H9 (cell line): ENCODE measurements around the gene SETD7. TPM values are rescaled to one million over a fixed set of nuclear protein-coding genes. Genes with fewer than 3 reads are reported as not detected.

Experiments used
- DNase-seq: peaks from one replicate; pipeline ENCODE4 v3.0.0-alpha.2; 2017
- H2AFZ ChIP-seq: one replicate; pipeline ENCODE4 v1.6.1; 2013; ENCODE audit warnings: mild to moderate bottlenecking, low read length, control low read depth, moderate library complexity
- H2AK5ac ChIP-seq: 2 replicates; pipeline ENCODE4 v1.6.1; 2013; ENCODE audit warnings: low read length, control low read depth, mixed read lengths; ENCODE audit not compliant: insufficient read length
- H2BK120ac ChIP-seq: one replicate; pipeline ENCODE4 v1.6.1; 2013; ENCODE audit warnings: low read depth, mild to moderate bottlenecking, low read length, control low read depth, inconsistent platforms; ENCODE audit not compliant: poor library complexity, severe bottlenecking
- H2BK12ac ChIP-seq: 2 replicates; pipeline ENCODE4 v1.6.1; 2013; ENCODE audit warnings: low read length, control low read depth, mixed read lengths, low read depth; ENCODE audit not compliant: insufficient read length
- H2BK15ac ChIP-seq: 2 replicates; pipeline ENCODE4 v1.6.1; 2013; ENCODE audit warnings: low read depth, low read length, control low read depth
- H2BK20ac ChIP-seq: one replicate; pipeline ENCODE4 v1.6.1; 2013; ENCODE audit warnings: low read depth, mild to moderate bottlenecking, low read length, control low read depth, inconsistent platforms; ENCODE audit not compliant: poor library complexity, severe bottlenecking
- H2BK5ac ChIP-seq: 2 replicates; pipeline ENCODE4 v1.6.1; 2013; ENCODE audit warnings: low read length, control low read depth, mixed read lengths; ENCODE audit not compliant: insufficient read length
- H3K14ac ChIP-seq: 2 replicates; pipeline ENCODE4 v1.6.1; 2013; ENCODE audit warnings: low read length, control low read depth; ENCODE audit not compliant: insufficient read depth
- H3K18ac ChIP-seq: 2 replicates; pipeline ENCODE4 v1.6.1; 2013; ENCODE audit warnings: low read depth, mild to moderate bottlenecking, mixed read lengths, low read length, control low read depth; ENCODE audit not compliant: insufficient read length
- H3K23ac ChIP-seq: 2 replicates; pipeline ENCODE4 v1.6.1; 2013; ENCODE audit warnings: low read length, control low read depth, mixed read lengths, low read depth; ENCODE audit not compliant: insufficient read length
- H3K23me2 ChIP-seq: 2 replicates; pipeline ENCODE4 v1.6.1; 2013; ENCODE audit warnings: low read depth, mild to moderate bottlenecking, mixed read lengths, low read length, control low read depth; ENCODE audit not compliant: insufficient read length, poor library complexity, severe bottlenecking
- H3K27ac ChIP-seq: 2 replicates; pipeline ENCODE4 v1.5.1; 2013; ENCODE audit warnings: low read length, control low read depth, mixed read lengths, low read depth; ENCODE audit not compliant: insufficient read length
- H3K27me3 ChIP-seq: 2 replicates; pipeline ENCODE4 v1.6.1; 2013; ENCODE audit warnings: low read length, control low read depth, inconsistent platforms; ENCODE audit not compliant: insufficient read depth
- H3K4ac ChIP-seq: 2 replicates; pipeline ENCODE4 v1.6.1; 2013; ENCODE audit warnings: low read depth, mild to moderate bottlenecking, control low read depth, inconsistent platforms, low read length, moderate library complexity
- H3K4me1 ChIP-seq: 2 replicates; pipeline ENCODE4 v1.6.1; 2013; ENCODE audit warnings: low read length, control low read depth, inconsistent platforms; ENCODE audit not compliant: insufficient read depth
- H3K4me2 ChIP-seq: 2 replicates; pipeline ENCODE4 v1.6.1; 2013; ENCODE audit warnings: low read length, control low read depth, mixed read lengths; ENCODE audit not compliant: insufficient read length, insufficient read depth
- H3K56ac ChIP-seq: 2 replicates; pipeline ENCODE4 v1.6.1; 2013; ENCODE audit warnings: low read depth, mild to moderate bottlenecking, mixed read lengths, low read length, control low read depth; ENCODE audit not compliant: insufficient read length
- H3K79me1 ChIP-seq: 2 replicates; pipeline ENCODE4 v1.6.1; 2013; ENCODE audit warnings: low read depth, mild to moderate bottlenecking, moderate library complexity, low read length, control low read depth, inconsistent platforms; ENCODE audit not compliant: insufficient read depth, poor library complexity, severe bottlenecking
- H3K79me2 ChIP-seq: 2 replicates; pipeline ENCODE4 v1.6.1; 2013; ENCODE audit warnings: low read length, control low read depth, inconsistent platforms; ENCODE audit not compliant: insufficient read depth
- H3K9ac ChIP-seq: 2 replicates; pipeline ENCODE4 v1.6.1; 2013; ENCODE audit warnings: low read length, control low read depth, mixed read lengths; ENCODE audit not compliant: insufficient read length; ENCODE audit errors: extremely low read depth
- H3K9me3 ChIP-seq: one replicate; pipeline ENCODE4 v1.6.1; 2013; ENCODE audit warnings: low read depth, low read length, inconsistent platforms; ENCODE audit not compliant: control insufficient read depth
- H3T11ph ChIP-seq: one replicate; pipeline ENCODE4 v1.6.1; 2013; ENCODE audit warnings: mild to moderate bottlenecking, low read length, control low read depth, inconsistent platforms
- H4K20me1 ChIP-seq: one replicate; pipeline ENCODE4 v1.6.1; 2013; ENCODE audit not compliant: control insufficient read depth, insufficient read length, insufficient read depth
- H4K5ac ChIP-seq: 2 replicates; pipeline ENCODE4 v1.6.1; 2013; ENCODE audit warnings: low read depth, mild to moderate bottlenecking, mixed read lengths, low read length, control low read depth; ENCODE audit not compliant: insufficient read length
- H4K8ac ChIP-seq: replicated peaks from 2 replicates; pipeline ENCODE4 v1.6.1; 2013; ENCODE audit warnings: low read length, control low read depth, mixed read lengths, low read depth; ENCODE audit not compliant: insufficient read length
- H4K91ac ChIP-seq: 2 replicates; pipeline ENCODE4 v1.6.1; 2013; ENCODE audit warnings: low read depth, mild to moderate bottlenecking, moderate library complexity, mixed read lengths, low read length, control low read depth; ENCODE audit not compliant: insufficient read length
- H3K27ac Mint-ChIP-seq, 3 experiments: 2 replicates in 2 of 3; 3 replicates in 1 of 3; pipeline ENCODE4 v1.8.0; 2020 to 2021; ENCODE audit warnings: mixed read lengths in 3 of 3, mild to moderate bottlenecking in 1 of 3, moderate library complexity in 1 of 3
- H3K27me3 Mint-ChIP-seq: 2 replicates; pipeline ENCODE4 v1.8.0; 2021; ENCODE audit warnings: low read depth, mild to moderate bottlenecking, moderate library complexity, mixed read lengths
- H3K36me3 Mint-ChIP-seq, 3 experiments: 2 replicates in 2 of 3; 3 replicates in 1 of 3; pipeline ENCODE4 v1.8.0; 2020 to 2021; ENCODE audit warnings: low read depth in 3 of 3, mixed read lengths in 3 of 3; ENCODE audit not compliant: insufficient read depth in 1 of 3
- H3K4me1 Mint-ChIP-seq, 2 experiments: 2 replicates each; pipeline ENCODE4 v1.8.0; 2020; ENCODE audit warnings: mixed read lengths in 2 of 2
- H3K4me3 Mint-ChIP-seq, 2 experiments: 2 replicates in 1 of 2; 3 replicates in 1 of 2; pipeline ENCODE4 v1.8.0; 2020 to 2021; ENCODE audit warnings: mild to moderate bottlenecking in 2 of 2, mixed read lengths in 2 of 2, moderate library complexity in 1 of 2
- H3K9me3 Mint-ChIP-seq, 2 experiments: 2 replicates in 1 of 2; 3 replicates in 1 of 2; pipeline ENCODE4 v1.8.0; 2020; ENCODE audit warnings: mild to moderate bottlenecking in 2 of 2, mixed read lengths in 2 of 2, moderate library complexity in 1 of 2
- WGBS: extraction: QIAGEN DNeasy Blood & Tissue Kit; methylation state at CpG from one replicate; pipeline ENCODE4 v1.1.7; 2013; ENCODE audit warnings: missing lambda C conversion rate, low lambda C conversion rate, mixed read lengths; ENCODE audit not compliant: insufficient read length; ENCODE audit errors: extremely low coverage; 5-methylcytosine and 5-hydroxymethylcytosine counted together
- total RNA-seq: library from RNA; stranded (reverse); gene quantifications from 2 replicates; pipeline ENCODE4 v1.2.1, GENCODE V29; 2021
- TF ChIP-seq, protein P1 (sequence below): fragments of 200-600 bp; sonication (generic); conservative IDR thresholded peaks from 3 replicates; pipeline ENCODE4 v1.8.0; 2021; ENCODE audit warnings: antibody characterized with exemption, mild to moderate bottlenecking

SETD7 gene
- total RNA-seq, 1 experiment from 2014 or later: 1.5 TPM

DNA sequence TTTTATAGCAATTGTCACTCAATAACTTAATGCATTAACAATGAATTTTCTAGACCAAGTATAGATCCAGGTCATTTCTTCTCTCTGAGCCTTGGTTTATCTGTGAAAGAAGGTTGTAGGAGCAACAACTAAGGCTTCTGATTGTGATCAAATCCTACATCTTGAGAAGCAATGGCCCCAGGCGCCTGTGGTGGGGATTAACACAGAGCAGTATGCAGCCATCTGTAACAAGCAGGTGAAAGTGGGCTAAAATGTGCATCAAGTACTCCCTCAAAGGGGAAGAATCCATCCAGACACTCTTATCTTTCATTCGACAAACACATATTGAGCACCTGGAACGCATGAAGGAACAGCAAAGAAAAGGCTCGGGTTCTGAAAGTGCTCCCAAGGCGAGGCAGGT lies 19.1 kb upstream of the SETD7 start:
- no peak overlapping the region for H3K14ac ChIP-seq
- no peak overlapping the region for H3K27ac Mint-ChIP-seq
- H3K9me3 Mint-ChIP-seq: no peaks in the 10 kb centered on the region
- no peaks in the 10 kb centered on the region for H3K9me3 ChIP-seq
- H3K79me1 ChIP-seq: no peaks in the 10 kb centered on the region
- peaks cover 12 to 14% of the 10 kb centered on the region in 2 experiments for H3K4me1 Mint-ChIP-seq
- no peak overlapping the region for H3K56ac ChIP-seq
- H2BK12ac ChIP-seq: no peak overlapping the region
- H2AFZ ChIP-seq: no peak overlapping the region
- no peak overlapping the region for H4K91ac ChIP-seq
- H4K5ac ChIP-seq: no peak overlapping the region
- H2BK120ac ChIP-seq: no peak overlapping the region
- H3K27me3 ChIP-seq: peaks cover 3% of the 10 kb centered on the region; the same call in 1 of the 2 replicates
- no peak overlapping the region for H2BK15ac ChIP-seq
- DNase-seq: no peak
- H3K36me3 Mint-ChIP-seq: no peaks in the 10 kb centered on the region
- no peak overlapping the region for H3K4ac ChIP-seq
- no peak overlapping the region for H3T11ph ChIP-seq
- no peak overlapping the region for H3K9ac ChIP-seq
- TF ChIP-seq, protein P1, sequence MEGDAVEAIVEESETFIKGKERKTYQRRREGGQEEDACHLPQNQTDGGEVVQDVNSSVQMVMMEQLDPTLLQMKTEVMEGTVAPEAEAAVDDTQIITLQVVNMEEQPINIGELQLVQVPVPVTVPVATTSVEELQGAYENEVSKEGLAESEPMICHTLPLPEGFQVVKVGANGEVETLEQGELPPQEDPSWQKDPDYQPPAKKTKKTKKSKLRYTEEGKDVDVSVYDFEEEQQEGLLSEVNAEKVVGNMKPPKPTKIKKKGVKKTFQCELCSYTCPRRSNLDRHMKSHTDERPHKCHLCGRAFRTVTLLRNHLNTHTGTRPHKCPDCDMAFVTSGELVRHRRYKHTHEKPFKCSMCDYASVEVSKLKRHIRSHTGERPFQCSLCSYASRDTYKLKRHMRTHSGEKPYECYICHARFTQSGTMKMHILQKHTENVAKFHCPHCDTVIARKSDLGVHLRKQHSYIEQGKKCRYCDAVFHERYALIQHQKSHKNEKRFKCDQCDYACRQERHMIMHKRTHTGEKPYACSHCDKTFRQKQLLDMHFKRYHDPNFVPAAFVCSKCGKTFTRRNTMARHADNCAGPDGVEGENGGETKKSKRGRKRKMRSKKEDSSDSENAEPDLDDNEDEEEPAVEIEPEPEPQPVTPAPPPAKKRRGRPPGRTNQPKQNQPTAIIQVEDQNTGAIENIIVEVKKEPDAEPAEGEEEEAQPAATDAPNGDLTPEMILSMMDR: no peak
- H3K23me2 ChIP-seq: no peaks in the 10 kb centered on the region
- H2BK20ac ChIP-seq: no peak overlapping the region
- H3K18ac ChIP-seq: no peak overlapping the region
- H3K4me2 ChIP-seq: no peak overlapping the region
- H3K27me3 Mint-ChIP-seq: peaks cover 77% of the 10 kb centered on the region
- H2BK5ac ChIP-seq: no peak overlapping the region
- no peak overlapping the region for H4K8ac ChIP-seq
- H3K4me1 ChIP-seq: no peaks in the 10 kb centered on the region
- no peaks in the 10 kb centered on the region for H4K20me1 ChIP-seq
- no peak overlapping the region for H3K4me3 Mint-ChIP-seq
- no CpG with 5 or more reads among the region's 5 CpGs for WGBS
- H3K27ac ChIP-seq: no peak overlapping the region
- no peak overlapping the region for H3K23ac ChIP-seq
- no peaks in the 10 kb centered on the region for H3K79me2 ChIP-seq
- no peak overlapping the region for H2AK5ac ChIP-seq
